Adrenal gland (tissue), 12 donors: ENCODE measurements around the gene CDH12. TPM values are rescaled to one million over a fixed set of nuclear protein-coding genes. Genes with fewer than 3 reads are reported as not detected.

Source experiments
- DNase-seq, 7 donors: peaks; one replicate each; pipeline ENCODE4 v3.0.0-alpha.2; 2019 to 2020
- H3K27ac ChIP-seq, 5 donors: fragments of 200-600 bp; sonication (generic) in 4 of 5; 1 replicate in 3 of 5; 2 replicates in 2 of 5; pipeline versions ENCODE4 v1.5.1 to v1.8.0; 2016 to 2020; ENCODE audit warnings: mild to moderate bottlenecking in 1 of 5
- H3K27me3 ChIP-seq: fragments of 200-600 bp; 2 replicates; pipeline ENCODE4 v1.8.0; 2021
- H3K36me3 ChIP-seq, 2 donors: fragments of 200-600 bp; replicated peaks in 1 of 2; 1 replicate in 1 of 2; 2 replicates in 1 of 2; pipeline versions ENCODE4 v1.5.1 to v1.8.0; 2018 to 2022
- H3K4me1 ChIP-seq, 2 donors: fragments of 200-600 bp; replicated peaks in 1 of 2; 1 replicate in 1 of 2; 2 replicates in 1 of 2; pipeline versions ENCODE4 v1.5.1 to v1.8.0; 2018 to 2021
- H3K4me3 ChIP-seq, 4 donors: fragments of 200-600 bp; sonication (generic) in 3 of 4; one replicate each; pipeline ENCODE4 v1.5.1; 2016 to 2018
- H3K9me3 ChIP-seq, 3 donors: fragments of 200-600 bp; sonication (generic) in 1 of 3; replicated peaks in 1 of 3; 1 replicate in 2 of 3; 2 replicates in 1 of 3; pipeline versions ENCODE4 v1.5.1 to v1.8.0; 2016 to 2021
- POLR2A ChIP-seq, 2 donors: fragments of 450-650 bp; IDR thresholded peaks; one replicate each; pipeline ENCODE4 v1.6.1; 2017; ENCODE audit warnings: antibody characterized with exemption in 2 of 2, mild to moderate bottlenecking in 2 of 2, moderate library complexity in 1 of 2
- WGBS, 4 donors: extraction: QIAGEN DNeasy Blood & Tissue Kit in 2 of 4; methylation state at CpG; one replicate each; pipeline versions ENCODE4 v1.1.5 to v1.1.7; 2013 to 2017; 5-methylcytosine and 5-hydroxymethylcytosine counted together
- intact Hi-C, 2 donors: fragments of 100-400 bp; cut with DNase I; formaldehyde crosslinking; loops; one replicate each; pipeline versions ENCODE4 v1.14.1 to v1.15.0; 2022 to 2023
- polyA plus RNA-seq, 3 donors: library from polyadenylated mRNA; stranded (reverse); fragments of 200-250 nt in 2 of 3; fragments of 350-450 nt in 1 of 3; fragmentation: Illumina TruSeq in 1 of 3; extraction: RNeasy Lipid Tissue Mini Kit (QIAGEN cat#74804) in 1 of 3; gene quantifications; one replicate each; pipeline ENCODE4 v1.2.3, GENCODE V29; 2013 to 2014
- total RNA-seq, 9 donors: library from RNA; depleted of rRNA in 4 of 9; stranded (reverse); fragments of >200 nt in 4 of 9; fragments of 120-200 nt in 1 of 9; fragmentation: NEBNext Ultra II Directional in 1 of 9; extraction: Animal tissue kit (Norgen Biotek cat#: 25700) in 1 of 9; gene quantifications; one replicate each; pipeline versions ENCODE4 v1.1.0 to v1.2.4, GENCODE V29; 2013 to 2023
- TF ChIP-seq, protein P1 (sequence below), 6 experiments: fragments of 450-650 bp in 4 of 6; fragments of 200-600 bp in 2 of 6; sonication (generic) in 1 of 6; IDR thresholded peaks; 1 replicate in 5 of 6; 2 replicates in 1 of 6; pipeline versions ENCODE4 v1.5.1 to v1.8.0; 2016 to 2021; ENCODE audit warnings: antibody characterized with exemption in 6 of 6, mild to moderate bottlenecking in 2 of 6, moderate library complexity in 1 of 6
- donor health status: healthy with polysubstance abuse.
- donor health status: Bipolar disorder and iron deficiency.
- donor health status: DM: yes; HTN: yes; CAD: no.
- donor health status: DM: no; HTN: no; CAD: no.
- donor health status: DM: no; HTN: no; CAD: no.
- donor health status: DM: yes; HTN: yes; CAD: no.

The CDH12 gene
- total and polyA plus RNA-seq, 12 donors, result 0.80 to 16.5 (median 7.8) TPM

DNA sequence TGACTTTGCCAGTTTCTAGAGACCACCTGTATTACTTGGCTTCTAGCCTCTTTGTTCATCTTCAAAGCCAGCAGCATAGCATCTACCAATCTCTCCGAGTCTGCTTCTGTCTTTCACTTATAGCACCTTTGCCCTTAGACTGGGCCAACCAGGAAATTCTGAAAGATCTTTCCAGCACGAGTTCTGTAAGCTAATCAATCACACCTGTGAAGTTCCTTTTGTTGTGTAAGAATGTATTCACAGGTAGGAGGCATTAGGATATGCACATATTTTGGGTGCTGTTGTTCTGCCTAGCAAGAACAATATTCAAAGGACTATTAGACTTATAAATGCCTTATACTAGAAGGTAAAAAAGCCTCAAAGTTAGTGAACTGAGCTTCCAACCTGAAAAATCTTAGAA, 232.1 kb downstream of the CDH12 start:
- intact Hi-C loops, result no loop called here
- Histone ChIP-seq H3K27ac (no peak overlapping the region), H3K9me3 (no peaks in the 10 kb centered on the region), H3K36me3 (no peaks in the 10 kb centered on the region), H3K4me3 (no peak overlapping the region), H3K27me3 (no peaks in the 10 kb centered on the region), H3K4me1 (no peaks in the 10 kb centered on the region)
- WGBS, 4 donors, result 12 to 21% (median 18%) methylated on average over 2 of the region's 2 CpGs
- no peak for DNase-seq
- TF ChIP-seq POLR2A (IDR thresholded peaks at IDR 0.05), result no peak
- TF ChIP-seq, protein P1, sequence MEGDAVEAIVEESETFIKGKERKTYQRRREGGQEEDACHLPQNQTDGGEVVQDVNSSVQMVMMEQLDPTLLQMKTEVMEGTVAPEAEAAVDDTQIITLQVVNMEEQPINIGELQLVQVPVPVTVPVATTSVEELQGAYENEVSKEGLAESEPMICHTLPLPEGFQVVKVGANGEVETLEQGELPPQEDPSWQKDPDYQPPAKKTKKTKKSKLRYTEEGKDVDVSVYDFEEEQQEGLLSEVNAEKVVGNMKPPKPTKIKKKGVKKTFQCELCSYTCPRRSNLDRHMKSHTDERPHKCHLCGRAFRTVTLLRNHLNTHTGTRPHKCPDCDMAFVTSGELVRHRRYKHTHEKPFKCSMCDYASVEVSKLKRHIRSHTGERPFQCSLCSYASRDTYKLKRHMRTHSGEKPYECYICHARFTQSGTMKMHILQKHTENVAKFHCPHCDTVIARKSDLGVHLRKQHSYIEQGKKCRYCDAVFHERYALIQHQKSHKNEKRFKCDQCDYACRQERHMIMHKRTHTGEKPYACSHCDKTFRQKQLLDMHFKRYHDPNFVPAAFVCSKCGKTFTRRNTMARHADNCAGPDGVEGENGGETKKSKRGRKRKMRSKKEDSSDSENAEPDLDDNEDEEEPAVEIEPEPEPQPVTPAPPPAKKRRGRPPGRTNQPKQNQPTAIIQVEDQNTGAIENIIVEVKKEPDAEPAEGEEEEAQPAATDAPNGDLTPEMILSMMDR (IDR thresholded peaks at IDR 0.05), result no peak

DNA sequence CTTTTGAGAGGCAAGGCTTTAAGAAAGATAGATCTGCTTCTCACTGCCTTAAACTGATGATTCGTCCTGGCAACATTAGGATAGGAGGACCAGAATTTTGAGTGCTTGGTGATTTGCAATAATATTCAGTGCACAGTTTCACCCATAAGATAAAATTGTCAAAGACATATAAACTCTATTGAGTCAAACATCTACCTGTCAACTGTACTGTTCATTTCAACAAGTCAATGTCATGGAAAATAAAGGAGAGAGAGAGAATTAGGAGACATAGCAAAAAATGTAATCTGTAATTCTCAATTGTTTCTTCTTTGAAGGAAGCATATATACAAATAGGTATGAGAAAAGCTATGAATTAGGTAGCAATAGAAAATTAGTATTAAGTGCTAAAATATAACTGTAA, 237.2 kb downstream of the CDH12 start:
- Histone ChIP-seq H3K27ac (no peak overlapping the region), H3K27me3 (no peaks in the 10 kb centered on the region), H3K4me3 (no peak overlapping the region), H3K4me1 (no peaks in the 10 kb centered on the region), H3K36me3 (no peaks in the 10 kb centered on the region), H3K9me3 (no peaks in the 10 kb centered on the region)
- TF ChIP-seq, protein P1 (IDR thresholded peaks at IDR 0.05), result no peak
- no peak for TF ChIP-seq POLR2A (IDR thresholded peaks at IDR 0.05)
- 48 to 52% (median 50%) methylated on average over 1 of the region's 1 CpG for WGBS, 4 donors
- no peak for DNase-seq
- intact Hi-C loops, result no loop called here

DNA sequence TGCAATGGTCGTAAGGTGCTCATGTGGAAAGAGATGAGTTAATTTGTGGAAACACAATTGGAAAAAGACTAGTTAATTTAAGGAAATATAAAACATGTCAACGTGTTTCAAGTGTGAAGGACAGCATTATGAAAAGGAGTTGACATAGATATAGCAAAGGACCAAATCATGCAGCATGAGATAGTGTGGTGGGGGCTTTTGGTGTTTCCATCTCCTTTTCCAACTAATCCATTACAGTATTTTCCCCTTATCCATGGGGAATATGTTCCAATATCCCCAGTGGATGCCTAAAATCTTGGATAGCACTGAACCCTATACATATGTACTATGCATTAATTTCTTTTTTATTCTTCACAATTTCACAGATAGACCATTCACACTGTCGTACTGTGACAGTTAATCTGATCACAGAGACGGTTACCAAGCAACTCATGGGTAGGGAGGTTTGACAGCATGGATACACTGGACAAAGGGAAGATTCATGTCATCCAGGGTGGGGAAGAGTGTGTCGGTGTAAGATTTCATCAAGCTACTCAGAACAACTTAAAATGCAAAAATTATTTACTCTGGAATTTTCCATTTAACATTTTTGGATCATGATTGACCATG, 238.6 kb downstream of the CDH12 start:
- intact Hi-C loops, result no loop called here
- Histone ChIP-seq H3K36me3 (no peaks in the 10 kb centered on the region), H3K4me1 (no peaks in the 10 kb centered on the region), H3K27ac (no peak overlapping the region), H3K9me3 (no peaks in the 10 kb centered on the region), H3K4me3 (no peak overlapping the region), H3K27me3 (no peaks in the 10 kb centered on the region)
- TF ChIP-seq, protein P1 (IDR thresholded peaks at IDR 0.05), result no peak
- TF ChIP-seq POLR2A (IDR thresholded peaks at IDR 0.05), result no peak
- DNase-seq, result no peak
- WGBS, 4 donors, result 41 to 51% (median 44%) methylated on average over 5 of the region's 5 CpGs

DNA sequence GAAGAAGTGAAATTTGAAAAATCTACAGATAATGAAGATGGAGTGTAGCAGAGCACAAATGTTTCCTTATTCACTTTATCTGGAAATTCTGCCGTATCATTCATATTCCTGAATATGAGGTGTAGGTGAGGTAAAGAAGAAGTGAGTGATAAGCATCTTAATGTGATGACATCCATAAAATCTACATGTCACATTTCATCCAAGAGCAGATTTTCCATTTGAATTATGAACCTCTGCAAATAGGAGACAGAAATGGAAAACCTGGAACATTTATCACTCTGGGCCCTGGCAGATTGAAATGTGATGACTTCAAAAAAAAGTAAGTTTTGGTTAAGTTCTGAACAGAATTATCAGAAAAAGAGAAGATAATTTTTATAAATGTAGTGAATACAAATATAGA, 240.2 kb downstream of the CDH12 start:
- TF ChIP-seq POLR2A (IDR thresholded peaks at IDR 0.05), result no peak
- TF ChIP-seq, protein P1 (IDR thresholded peaks at IDR 0.05), result no peak
- intact Hi-C loops, result no loop called here
- Histone ChIP-seq H3K36me3 (no peaks in the 10 kb centered on the region), H3K9me3 (no peaks in the 10 kb centered on the region), H3K27ac (no peak overlapping the region), H3K27me3 (no peaks in the 10 kb centered on the region), H3K4me1 (no peaks in the 10 kb centered on the region), H3K4me3 (no peak overlapping the region)
- 83 to 89% (median 86%) methylated on average over 1 of the region's 1 CpG for WGBS, 4 donors
- no peak for DNase-seq
